Measurements from ENCODE around the gene ZNF618.

- TF ChIP-seq, protein P1, sequence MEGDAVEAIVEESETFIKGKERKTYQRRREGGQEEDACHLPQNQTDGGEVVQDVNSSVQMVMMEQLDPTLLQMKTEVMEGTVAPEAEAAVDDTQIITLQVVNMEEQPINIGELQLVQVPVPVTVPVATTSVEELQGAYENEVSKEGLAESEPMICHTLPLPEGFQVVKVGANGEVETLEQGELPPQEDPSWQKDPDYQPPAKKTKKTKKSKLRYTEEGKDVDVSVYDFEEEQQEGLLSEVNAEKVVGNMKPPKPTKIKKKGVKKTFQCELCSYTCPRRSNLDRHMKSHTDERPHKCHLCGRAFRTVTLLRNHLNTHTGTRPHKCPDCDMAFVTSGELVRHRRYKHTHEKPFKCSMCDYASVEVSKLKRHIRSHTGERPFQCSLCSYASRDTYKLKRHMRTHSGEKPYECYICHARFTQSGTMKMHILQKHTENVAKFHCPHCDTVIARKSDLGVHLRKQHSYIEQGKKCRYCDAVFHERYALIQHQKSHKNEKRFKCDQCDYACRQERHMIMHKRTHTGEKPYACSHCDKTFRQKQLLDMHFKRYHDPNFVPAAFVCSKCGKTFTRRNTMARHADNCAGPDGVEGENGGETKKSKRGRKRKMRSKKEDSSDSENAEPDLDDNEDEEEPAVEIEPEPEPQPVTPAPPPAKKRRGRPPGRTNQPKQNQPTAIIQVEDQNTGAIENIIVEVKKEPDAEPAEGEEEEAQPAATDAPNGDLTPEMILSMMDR (IDR thresholded peaks at IDR 0.05), result no peak
- TF ChIP-seq POLR2A (IDR thresholded peaks at IDR 0.05), result no peak
Measured at GRCh38 chr9:114055061-114055460, 179.0 kb downstream of the ZNF618 start.
